SH-SY5Y (cell line): ENCODE data around the gene MIEF1.

Experiments used
- GATA2 ChIP-seq: IDR thresholded peaks from 2 replicates; pipeline ENCODE4 v1.6.1; 2011; ENCODE audit warnings: mild to moderate bottlenecking, low read depth, low read length
- GATA3 ChIP-seq: IDR thresholded peaks from 2 replicates; pipeline ENCODE4 v1.6.1; 2011; ENCODE audit warnings: low read depth, mild to moderate bottlenecking, low read length, moderate library complexity

DNA sequence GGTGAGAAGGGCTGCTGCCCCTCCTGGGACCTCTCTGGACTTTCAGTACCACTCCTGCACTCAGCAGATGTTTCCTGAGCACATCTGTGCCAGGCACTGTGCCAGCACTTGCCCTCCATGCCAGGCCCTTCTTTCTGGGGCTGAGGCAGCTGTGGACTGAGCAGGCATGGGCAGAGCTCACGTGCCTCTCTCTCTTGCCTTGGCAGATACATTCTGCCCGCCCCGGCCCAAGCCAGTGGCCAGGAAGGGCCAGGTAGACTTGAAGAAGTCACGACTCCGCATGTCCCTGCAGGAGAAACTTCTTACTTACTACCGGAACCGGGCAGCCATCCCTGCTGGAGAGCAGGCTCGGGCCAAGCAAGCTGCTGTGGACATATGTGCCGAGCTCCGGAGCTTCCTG is 9.9 kb downstream of the MIEF1 start:
- TF ChIP-seq GATA2 (no peak), GATA3 (no peak)
